ENCODE results near the gene MDN1.

GRCh38 chr6:89727501-89727900 lies 92.1 kb downstream of the MDN1 start:
- TF ChIP-seq POLR2A (IDR thresholded peaks at IDR 0.05; ENCODE audit: low read depth, low read length), result no peak
- TF ChIP-seq POLR2AphosphoS5 (IDR thresholded peaks at IDR 0.05; ENCODE audit: low read depth, low read length), result no peak
